ES-I3 (cell line): Measurements from ENCODE around the gene SLC6A1.
A peak's percentile ranks its signal among the peaks of the same experiment; 100 is the strongest.

Source experiments
- H3K36me3 ChIP-seq: 2 replicates; pipeline ENCODE4 v1.6.1; 2013; ENCODE audit warnings: mild to moderate bottlenecking, low read length, control low read depth, moderate library complexity; ENCODE audit not compliant: insufficient read depth
- H3K4me1 ChIP-seq: 2 replicates; pipeline ENCODE4 v1.6.1; 2013; ENCODE audit warnings: mild to moderate bottlenecking, control low read depth, low read length; ENCODE audit not compliant: insufficient read depth
- H3K9ac ChIP-seq: 2 replicates; pipeline ENCODE4 v1.6.1; 2013; ENCODE audit warnings: low read depth, mild to moderate bottlenecking, low read length, moderate library complexity
- H3K9me3 ChIP-seq: 2 replicates; pipeline ENCODE4 v1.6.1; 2013; ENCODE audit warnings: mild to moderate bottlenecking, low read length, moderate library complexity; ENCODE audit not compliant: control insufficient read depth, insufficient read depth

SLC6A1 gene

DNA sequence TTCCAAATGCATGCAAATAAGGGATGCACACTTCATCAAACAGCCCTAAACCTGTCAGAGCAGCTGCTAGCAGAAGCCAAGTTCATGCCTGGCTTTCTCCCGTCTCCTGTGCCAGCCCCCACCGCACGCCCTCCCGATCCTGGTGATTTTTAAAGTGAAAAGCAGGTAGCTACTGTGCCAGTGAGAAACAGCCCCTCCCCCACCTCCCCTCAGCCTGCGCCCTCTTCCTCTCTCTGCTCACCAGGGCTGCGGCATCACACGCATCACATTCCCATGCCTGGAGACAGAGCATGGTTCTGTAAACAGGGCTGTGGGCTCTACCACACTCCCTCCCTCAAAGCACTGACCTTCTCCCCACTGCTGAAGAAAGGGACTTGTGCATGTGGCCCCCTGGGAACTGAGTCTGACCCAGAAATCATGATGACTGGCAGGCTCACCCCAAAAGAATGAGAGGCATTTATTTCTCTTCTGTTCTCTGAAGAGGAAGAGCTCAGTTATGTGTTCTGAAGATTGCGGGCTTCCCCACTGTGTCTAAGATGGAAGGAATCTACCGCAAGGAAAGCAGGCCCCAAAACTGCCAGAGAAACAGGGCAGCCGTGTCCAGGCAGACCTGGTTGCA, 14.5 kb upstream of the SLC6A1 start:
- H3K9ac ChIP-seq = no peak overlapping the region
- no peaks in the 10 kb centered on the region for H3K36me3 ChIP-seq
- no peaks in the 10 kb centered on the region for H3K9me3 ChIP-seq
- H3K4me1 ChIP-seq = peaks cover 8% of the 10 kb centered on the region

DNA sequence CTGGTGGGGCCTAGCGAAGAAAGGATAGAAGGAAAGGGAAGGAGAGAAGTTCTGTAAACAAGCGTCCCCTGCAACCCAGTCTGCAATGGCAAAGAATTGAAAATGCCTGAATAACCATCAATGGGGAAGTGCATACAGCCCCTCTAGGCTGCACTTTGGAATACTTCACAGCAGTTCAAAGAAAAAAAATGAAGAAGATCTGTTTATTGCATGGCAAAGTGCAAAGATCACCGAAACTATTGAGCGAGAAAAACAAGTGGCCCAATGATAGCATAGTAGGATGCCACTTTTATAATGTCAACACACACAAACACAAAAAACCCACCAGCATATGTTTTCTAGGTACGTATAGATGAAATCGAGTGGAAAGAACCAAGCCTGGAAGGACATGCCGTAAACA, 13.6 kb upstream of the SLC6A1 start:
- H3K4me1 ChIP-seq = peaks cover 8% of the 10 kb centered on the region
- H3K9me3 ChIP-seq = no peaks in the 10 kb centered on the region
- no peaks in the 10 kb centered on the region for H3K36me3 ChIP-seq
- no peak overlapping the region for H3K9ac ChIP-seq

- H3K9me3 ChIP-seq = no peaks in the 10 kb centered on the region
- no peak overlapping the region for H3K9ac ChIP-seq
- no peaks in the 10 kb centered on the region for H3K36me3 ChIP-seq
- H3K4me1 ChIP-seq = peaks cover 8% of the 10 kb centered on the region
These were observed 12.2 kb upstream of the SLC6A1 start for GRCh38 chr3:10980312-10980711.

GRCh38 chr3:10981031-10981430, 11.5 kb upstream of the SLC6A1 start:
- Histone ChIP-seq H3K9me3 (no peaks in the 10 kb centered on the region), H3K4me1 (peaks cover 8% of the 10 kb centered on the region), H3K9ac (no peak overlapping the region), H3K36me3 (no peaks in the 10 kb centered on the region)

GRCh38 chr3:10981961-10982360, 10.6 kb upstream of the SLC6A1 start:
- Histone ChIP-seq H3K9me3 (no peaks in the 10 kb centered on the region), H3K36me3 (no peaks in the 10 kb centered on the region), H3K4me1 (peaks cover 8% of the 10 kb centered on the region), H3K9ac (no peak overlapping the region)

DNA sequence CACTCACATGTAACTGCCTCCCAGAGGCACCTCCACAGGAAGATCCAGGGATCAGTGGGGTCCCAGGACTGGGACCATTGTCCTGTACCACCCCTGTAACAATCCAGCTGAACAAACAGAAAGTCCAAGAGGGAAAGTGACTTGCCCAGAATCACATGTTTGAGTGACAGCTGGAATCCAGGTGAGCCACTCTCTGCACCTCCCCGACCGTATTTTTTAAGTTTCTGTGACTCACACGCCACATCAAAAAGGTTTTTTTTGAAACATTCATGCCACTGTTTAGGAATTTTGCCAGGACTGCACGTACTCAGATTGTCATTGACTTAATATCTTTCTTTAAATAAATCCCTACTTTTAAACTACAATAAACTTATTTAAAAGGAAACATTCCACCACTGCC, 9.8 kb upstream of the SLC6A1 start:
- Histone ChIP-seq H3K4me1 (peaks cover 3% of the 10 kb centered on the region; the same call in 1 of the 2 replicates), H3K9ac (no peak overlapping the region), H3K36me3 (no peaks in the 10 kb centered on the region), H3K9me3 (no peaks in the 10 kb centered on the region)

DNA sequence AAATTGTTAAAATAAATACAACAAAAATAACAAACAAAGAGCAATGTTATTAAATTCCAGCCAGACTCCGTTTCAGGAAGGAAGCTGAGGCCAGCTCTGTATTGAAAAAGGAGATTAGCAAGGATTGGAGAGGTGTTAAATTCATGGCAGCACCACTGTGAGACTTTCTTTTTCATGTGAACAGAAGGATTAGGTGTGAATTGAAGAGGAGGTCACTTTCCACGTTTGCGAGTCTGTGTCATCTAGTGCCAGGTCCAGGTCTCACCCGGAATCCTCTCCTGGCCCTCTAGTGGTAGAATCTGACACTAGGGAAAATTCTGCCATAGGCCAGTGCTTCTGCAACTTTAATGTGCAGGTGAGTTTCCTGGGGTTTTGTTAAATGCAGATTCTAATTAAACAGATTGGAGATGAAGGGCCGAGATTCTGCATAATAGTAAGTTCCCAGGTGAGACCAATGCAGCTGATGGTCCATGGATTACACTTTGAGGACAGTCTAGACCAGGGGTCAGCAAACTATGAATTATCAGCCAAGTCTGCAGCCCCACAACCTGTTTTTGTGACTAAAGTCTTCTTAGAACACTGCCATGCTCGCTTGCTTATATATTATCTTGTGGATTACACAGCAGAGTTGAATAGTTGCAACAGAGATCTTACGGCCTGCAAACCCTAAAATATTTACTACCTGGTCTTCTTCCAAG, 9.2 kb upstream of the SLC6A1 start:
- Histone ChIP-seq H3K4me1 (peaks cover 3% of the 10 kb centered on the region; the same call in 1 of the 2 replicates), H3K9me3 (no peaks in the 10 kb centered on the region), H3K9ac (no peak overlapping the region), H3K36me3 (no peaks in the 10 kb centered on the region)

- Histone ChIP-seq H3K36me3 (no peaks in the 10 kb centered on the region), H3K4me1 (peaks cover 3% of the 10 kb centered on the region; the same call in 1 of the 2 replicates)
These were observed 8.1 kb upstream of the SLC6A1 start for GRCh38 chr3:10984371-10984896.

DNA sequence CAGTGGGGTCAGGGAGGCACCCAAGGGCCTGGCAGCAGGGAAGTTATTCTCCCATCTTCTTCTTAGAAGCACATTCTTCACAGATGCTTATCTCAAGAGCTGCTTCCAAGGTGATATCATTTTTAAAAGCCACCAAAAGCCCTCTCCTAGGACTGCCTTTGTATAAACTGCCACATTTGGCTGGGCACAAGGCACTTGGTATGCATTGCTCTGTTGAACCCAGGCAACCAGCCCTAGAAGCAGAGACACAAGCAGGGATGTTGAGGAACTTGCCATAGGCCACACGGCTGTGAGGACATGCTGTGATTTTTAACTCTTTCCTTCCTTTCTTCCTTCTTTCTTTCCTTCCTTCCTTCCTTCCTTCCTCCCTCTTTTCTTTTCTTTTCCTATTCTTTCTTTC, 7.4 kb upstream of the SLC6A1 start:
- H3K9me3 ChIP-seq = no peaks in the 10 kb centered on the region
- H3K4me1 ChIP-seq = peaks cover 3% of the 10 kb centered on the region; the same call in 1 of the 2 replicates

More at GRCh38 chr3:10984371-10984896, 8.1 kb upstream of the SLC6A1 start:
- no peak overlapping the region for H3K9ac ChIP-seq
- no peaks in the 10 kb centered on the region for H3K9me3 ChIP-seq

DNA sequence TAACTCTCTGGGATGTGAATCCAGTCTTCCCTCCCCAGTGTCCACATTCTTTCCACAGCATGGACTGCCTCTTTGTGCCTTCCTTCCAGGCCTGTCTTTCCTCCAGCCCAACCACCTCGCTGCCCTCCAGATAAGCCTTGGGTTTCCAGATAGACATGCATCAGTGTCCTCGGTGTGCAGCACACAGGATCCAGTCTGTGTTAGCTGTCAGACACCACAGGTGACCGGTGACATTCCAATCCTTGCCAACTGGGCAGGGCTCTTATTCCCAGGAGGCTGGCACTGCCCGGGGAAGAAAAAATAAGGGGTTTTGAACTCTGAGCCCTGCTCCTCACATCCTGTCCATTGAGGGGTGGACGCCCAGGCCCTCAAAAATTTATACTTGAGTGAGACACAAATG, 6.0 kb upstream of the SLC6A1 start:
- no peaks in the 10 kb centered on the region for H3K36me3 ChIP-seq
- H3K9me3 ChIP-seq = no peaks in the 10 kb centered on the region
- H3K4me1 ChIP-seq = peaks cover 3% of the 10 kb centered on the region; the same call in 1 of the 2 replicates
- no peak overlapping the region for H3K9ac ChIP-seq

More for the DNA sequence above, 7.4 kb upstream of the SLC6A1 start:
- Histone ChIP-seq H3K9ac (no peak overlapping the region), H3K36me3 (no peaks in the 10 kb centered on the region)

DNA sequence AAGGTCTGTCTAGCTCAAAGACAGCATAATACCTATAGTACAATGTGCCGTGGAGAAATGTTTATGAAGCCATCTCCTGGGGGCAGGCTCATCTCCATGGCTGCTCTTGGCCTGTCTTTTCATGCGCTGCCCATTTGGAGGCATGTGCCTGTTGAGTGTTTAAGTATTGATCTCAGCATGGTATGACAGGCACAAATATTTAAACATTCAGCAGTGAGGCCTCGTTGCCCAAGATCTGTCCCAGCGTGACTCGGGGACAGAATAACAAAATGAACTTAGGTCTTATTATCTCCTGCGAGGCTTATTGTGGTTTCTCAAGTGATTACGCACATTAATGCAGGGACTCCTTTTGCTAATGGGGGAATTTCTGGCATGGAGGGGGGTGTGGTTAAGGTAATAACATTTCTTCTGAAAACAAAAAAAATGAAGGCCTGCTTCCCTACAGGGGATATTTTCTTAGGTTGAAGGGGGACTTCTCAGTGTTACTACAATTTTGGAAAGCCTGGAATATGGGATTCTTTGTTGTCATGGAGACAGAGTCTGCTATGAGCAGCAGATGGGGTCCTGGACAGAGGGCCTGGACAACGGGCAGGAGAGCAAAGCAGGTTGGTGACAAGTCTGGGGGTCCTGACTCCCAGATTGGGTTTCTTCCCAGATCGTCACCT, 4.4 kb upstream of the SLC6A1 start:
- Histone ChIP-seq H3K4me1 (peaks cover 3% of the 10 kb centered on the region; the same call in 1 of the 2 replicates), H3K36me3 (no peaks in the 10 kb centered on the region), H3K9me3 (no peaks in the 10 kb centered on the region), H3K9ac (no peak overlapping the region)

- peaks cover 3% of the 10 kb centered on the region; the same call in 1 of the 2 replicates for H3K4me1 ChIP-seq
These were observed 3.5 kb upstream of the SLC6A1 start for GRCh38 chr3:10988991-10989484.

DNA sequence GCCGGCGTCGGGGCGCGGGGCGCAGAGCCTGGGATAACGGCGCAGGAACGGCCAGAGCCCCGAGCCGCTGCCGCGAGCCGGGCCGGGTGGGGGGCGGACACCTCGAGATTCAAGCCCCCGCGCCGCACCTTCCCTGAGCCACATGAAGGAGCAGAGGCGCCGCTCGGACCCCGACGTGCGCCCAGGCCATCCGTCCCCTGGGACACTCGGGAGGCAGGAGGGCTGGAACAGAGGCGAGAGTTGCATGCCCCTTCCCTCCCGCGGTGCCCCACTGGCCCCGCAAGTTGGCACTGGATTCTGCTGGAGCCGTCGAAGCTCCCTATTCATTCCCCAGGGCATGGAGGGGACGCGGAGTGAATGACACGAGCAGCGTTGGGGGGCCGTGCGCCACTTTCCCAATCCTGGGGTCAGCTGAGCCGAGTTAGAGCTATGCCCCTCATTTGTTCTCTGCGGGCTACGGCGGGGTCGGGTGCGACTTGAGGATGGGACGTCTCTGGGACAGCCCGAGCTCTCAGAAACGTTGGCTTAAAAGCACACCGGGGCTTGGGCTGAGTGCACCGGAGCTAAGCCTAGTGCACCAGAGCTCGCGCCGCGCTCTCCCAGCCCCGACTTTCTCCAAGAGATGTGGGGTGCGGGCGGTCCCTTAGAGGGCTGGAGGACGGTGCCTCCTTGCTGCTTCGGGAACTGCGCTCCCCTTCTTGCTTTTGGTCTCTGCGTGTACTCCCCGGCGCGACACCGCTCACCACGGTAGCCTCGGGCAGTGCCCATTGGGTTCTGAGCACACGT, 588 bp downstream of the SLC6A1 start:
- peaks cover 2% of the 10 kb centered on the region; the same call in 1 of the 2 replicates for H3K4me1 ChIP-seq
- H3K9me3 ChIP-seq = no peaks in the 10 kb centered on the region
- no peaks in the 10 kb centered on the region for H3K36me3 ChIP-seq
- peak overlapping the region; percentile 55; the same call in 1 of the 2 replicates for H3K9ac ChIP-seq

More at GRCh38 chr3:10988991-10989484, 3.5 kb upstream of the SLC6A1 start:
- H3K9ac ChIP-seq = no peak overlapping the region
- H3K36me3 ChIP-seq = no peaks in the 10 kb centered on the region
- no peaks in the 10 kb centered on the region for H3K9me3 ChIP-seq

DNA sequence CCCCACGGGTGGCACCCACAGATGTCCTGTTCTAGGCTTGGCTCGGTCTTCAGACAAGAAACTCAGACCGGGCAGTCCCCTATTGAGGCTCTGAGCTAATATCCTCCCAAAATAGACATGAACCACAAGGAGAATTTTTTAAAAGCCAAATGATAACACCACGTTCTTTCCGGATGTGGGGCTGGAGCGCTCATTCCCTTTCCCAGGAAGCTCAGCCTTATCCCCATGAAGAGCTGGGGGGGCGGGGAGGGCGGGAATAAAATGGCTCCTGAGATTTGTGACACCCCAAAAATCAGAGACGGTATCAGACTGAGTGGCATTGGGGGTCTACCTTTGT, 1.1 kb downstream of the SLC6A1 start:
- no peaks in the 10 kb centered on the region for H3K36me3 ChIP-seq
- no peaks in the 10 kb centered on the region; the same call in 1 of the 2 replicates for H3K4me1 ChIP-seq
- no peaks in the 10 kb centered on the region for H3K9me3 ChIP-seq
- H3K9ac ChIP-seq = peak overlapping the region; percentile 55; the same call in 1 of the 2 replicates
